Stimulated activated effector memory CD8-positive, alpha-beta T cell treated with anti-CD3 and anti-CD28 coated beads, Interleukin-12 subunit alpha, Interleukin-12 subunit beta, amount 100 ng/mL, for 72 hours (primary cell): ENCODE measurements around the gene REEP1.
"Not testable (repeated sequence)": the region's sequence is repeated elsewhere in the genome, so short reads cannot be mapped to it uniquely, and the experiment has no call there.

Experiments
- ATAC-seq: fragments of 150-1000 bp; cut with Tn5 transposase; 2 replicates; pipeline ENCODE4 v1.10.0; 2021
- DNase-seq, 2 donors: peaks; one replicate each; pipeline ENCODE4 v3.0.0; 2021 to 2022; ENCODE audit warnings: low spot score in 2 of 2
- H3K27ac Mint-ChIP-seq: one replicate; pipeline ENCODE4 v1.8.0; 2022; ENCODE audit warnings: mild to moderate bottlenecking, mixed read lengths
- H3K36me3 Mint-ChIP-seq: one replicate; pipeline ENCODE4 v1.8.0; 2022; ENCODE audit warnings: mild to moderate bottlenecking, mixed read lengths
- H3K4me1 Mint-ChIP-seq: one replicate; pipeline ENCODE4 v1.8.0; 2022; ENCODE audit warnings: mixed read lengths
- H3K4me3 Mint-ChIP-seq: one replicate; pipeline ENCODE4 v1.8.0; 2022; ENCODE audit warnings: mild to moderate bottlenecking, mixed read lengths
- H3K9me3 Mint-ChIP-seq: one replicate; pipeline ENCODE4 v1.8.0; 2022; ENCODE audit warnings: mixed read lengths

Gene REEP1

GRCh38 chr2:86358957-86359356, 21.5 kb upstream of the REEP1 start:
- Mint-ChIP-seq H3K4me3 (no peak overlapping the region), H3K9me3 (no peaks in the 10 kb centered on the region), H3K4me1 (peaks cover 7% of the 10 kb centered on the region), H3K36me3 (no peaks in the 10 kb centered on the region), H3K27ac (no peak overlapping the region)
- DNase-seq (no peak), ATAC-seq (peak; percentile 54)

GRCh38 chr2:86357392-86357963, 20.1 kb upstream of the REEP1 start:
- DNase-seq: no peak
- no peak overlapping the region for H3K4me3 Mint-ChIP-seq
- H3K27ac Mint-ChIP-seq: no peak overlapping the region
- no peaks in the 10 kb centered on the region for H3K9me3 Mint-ChIP-seq
- no peaks in the 10 kb centered on the region for H3K36me3 Mint-ChIP-seq
- ATAC-seq: no peak
- peaks cover 7% of the 10 kb centered on the region for H3K4me1 Mint-ChIP-seq

GRCh38 chr2:86352727-86353221, 15.3 kb upstream of the REEP1 start:
- no peak overlapping the region for H3K4me3 Mint-ChIP-seq
- no peaks in the 10 kb centered on the region for H3K4me1 Mint-ChIP-seq
- no peaks in the 10 kb centered on the region for H3K36me3 Mint-ChIP-seq
- DNase-seq (no peak), ATAC-seq (no peak)
- H3K9me3 Mint-ChIP-seq: no peaks in the 10 kb centered on the region
- H3K27ac Mint-ChIP-seq: no peak overlapping the region

GRCh38 chr2:86352137-86352726, 14.8 kb upstream of the REEP1 start:
- no peak for DNase-seq

GRCh38 chr2:86350751-86351150, 13.3 kb upstream of the REEP1 start:
- no peaks in the 10 kb centered on the region for H3K36me3 Mint-ChIP-seq
- ATAC-seq: no peak

More at GRCh38 chr2:86352137-86352726, 14.8 kb upstream of the REEP1 start:
- no peaks in the 10 kb centered on the region for H3K36me3 Mint-ChIP-seq
- no peak overlapping the region for H3K27ac Mint-ChIP-seq
- no peak overlapping the region for H3K4me3 Mint-ChIP-seq
- peak; percentile 48 for ATAC-seq
- no peaks in the 10 kb centered on the region for H3K4me1 Mint-ChIP-seq
- H3K9me3 Mint-ChIP-seq: no peaks in the 10 kb centered on the region

GRCh38 chr2:86347401-86347800, 10.0 kb upstream of the REEP1 start:
- Mint-ChIP-seq H3K36me3 (no peaks in the 10 kb centered on the region), H3K4me1 (no peaks in the 10 kb centered on the region), H3K4me3 (no peak overlapping the region), H3K27ac (no peak overlapping the region), H3K9me3 (no peaks in the 10 kb centered on the region)
- ATAC-seq (no peak), DNase-seq (no peak)

More at GRCh38 chr2:86350751-86351150, 13.3 kb upstream of the REEP1 start:
- Mint-ChIP-seq H3K9me3 (no peaks in the 10 kb centered on the region), H3K4me3 (no peak overlapping the region), H3K4me1 (no peaks in the 10 kb centered on the region), H3K27ac (no peak overlapping the region)
- DNase-seq: no peak

GRCh38 chr2:86345783-86346370, 8.5 kb upstream of the REEP1 start:
- not testable (repeated sequence) for H3K27ac Mint-ChIP-seq, H3K9me3 Mint-ChIP-seq, H3K36me3 Mint-ChIP-seq, DNase-seq, H3K4me1 Mint-ChIP-seq, H3K4me3 Mint-ChIP-seq, ATAC-seq

GRCh38 chr2:86344404-86344803, 7.0 kb upstream of the REEP1 start:
- no peak for ATAC-seq
- H3K9me3 Mint-ChIP-seq: peaks cover 9% of the 10 kb centered on the region
- no peak overlapping the region for H3K27ac Mint-ChIP-seq

GRCh38 chr2:86342488-86342887, 5.1 kb upstream of the REEP1 start:
- Mint-ChIP-seq H3K9me3 (peaks cover 9% of the 10 kb centered on the region), H3K27ac (no peak overlapping the region), H3K4me3 (no peak overlapping the region), H3K36me3 (no peaks in the 10 kb centered on the region), H3K4me1 (peaks cover 6% of the 10 kb centered on the region)
- DNase-seq (no peak), ATAC-seq (no peak)

More at GRCh38 chr2:86344404-86344803, 7.0 kb upstream of the REEP1 start:
- Mint-ChIP-seq H3K4me3 (no peak overlapping the region), H3K36me3 (no peaks in the 10 kb centered on the region), H3K4me1 (no peaks in the 10 kb centered on the region)
- DNase-seq: no peak

- Mint-ChIP-seq H3K27ac (no peak overlapping the region), H3K9me3 (peaks cover 9% of the 10 kb centered on the region), H3K36me3 (no peaks in the 10 kb centered on the region), H3K4me1 (peaks cover 11% of the 10 kb centered on the region), H3K4me3 (no peak overlapping the region)
- DNase-seq (no peak), ATAC-seq (no peak)
Measured at GRCh38 chr2:86341470-86341869, 4.0 kb upstream of the REEP1 start.

- peaks cover 17% of the 10 kb centered on the region for H3K4me1 Mint-ChIP-seq
- H3K27ac Mint-ChIP-seq: no peak overlapping the region
- H3K36me3 Mint-ChIP-seq: no peaks in the 10 kb centered on the region
- H3K9me3 Mint-ChIP-seq: peaks cover 9% of the 10 kb centered on the region
- DNase-seq (no peak), ATAC-seq (no peak)
- H3K4me3 Mint-ChIP-seq: no peak overlapping the region
Measured at GRCh38 chr2:86338778-86339295, 1.4 kb upstream of the REEP1 start.

GRCh38 chr2:86336675-86337243, 667 bp downstream of the REEP1 start:
- ATAC-seq: peak; percentile 17
- H3K9me3 Mint-ChIP-seq: peaks cover 9% of the 10 kb centered on the region
- H3K4me1 Mint-ChIP-seq: peaks cover 17% of the 10 kb centered on the region
- H3K36me3 Mint-ChIP-seq: no peaks in the 10 kb centered on the region
- DNase-seq: no peak
- no peak overlapping the region for H3K27ac Mint-ChIP-seq
- H3K4me3 Mint-ChIP-seq: peak overlapping the region; percentile 62

- Mint-ChIP-seq H3K36me3 (no peaks in the 10 kb centered on the region), H3K27ac (no peak overlapping the region), H3K9me3 (peaks cover 4% of the 10 kb centered on the region), H3K4me1 (peaks cover 17% of the 10 kb centered on the region), H3K4me3 (peak overlapping the region; percentile 62)
- DNase-seq: no peak
- no peak for ATAC-seq
Measured at GRCh38 chr2:86335865-86336674, 1.4 kb downstream of the REEP1 start.

GRCh38 chr2:86333378-86333777, 4.0 kb downstream of the REEP1 start:
- DNase-seq (no peak), ATAC-seq (no peak)
- H3K9me3 Mint-ChIP-seq: no peaks in the 10 kb centered on the region
- H3K36me3 Mint-ChIP-seq: no peaks in the 10 kb centered on the region
- no peak overlapping the region for H3K4me3 Mint-ChIP-seq
- peaks cover 17% of the 10 kb centered on the region for H3K4me1 Mint-ChIP-seq
- H3K27ac Mint-ChIP-seq: no peak overlapping the region

GRCh38 chr2:86332654-86333053, 4.8 kb downstream of the REEP1 start:
- Mint-ChIP-seq H3K4me1 (peaks cover 11% of the 10 kb centered on the region), H3K9me3 (no peaks in the 10 kb centered on the region)
- no peak for ATAC-seq

More at GRCh38 chr2:86332654-86333053, 4.8 kb downstream of the REEP1 start:
- Mint-ChIP-seq H3K27ac (no peak overlapping the region), H3K36me3 (no peaks in the 10 kb centered on the region), H3K4me3 (no peak overlapping the region)
- no peak for DNase-seq
